HepG2 (cell line): ENCODE measurements around the gene RTBDN. TPM values are rescaled to one million over a fixed set of nuclear protein-coding genes. Genes with fewer than 3 reads are reported as not detected.

ENCODE experiments used
- NFATC3 ChIP-seq: sonication (generic); formaldehyde crosslinking; IDR thresholded peaks from 2 replicates; pipeline ENCODE4 v1.5.1; 2020; ENCODE audit warnings: mild to moderate bottlenecking, missing genetic modification reagents
- NR2F1 ChIP-seq, 2 experiments: fragments of 450-650 bp in 1 of 2; formaldehyde crosslinking in 1 of 2; IDR thresholded peaks; 2 replicates each; pipeline versions ENCODE4 v1.5.0 to v1.6.1; 2016 to 2020; ENCODE audit warnings: mild to moderate bottlenecking in 1 of 2, missing compliant biosample characterization in 1 of 2, missing genetic modification reagents in 1 of 2, moderate library complexity in 1 of 2
- RAD21 ChIP-seq: fragments of 450-650 bp; formaldehyde crosslinking; IDR thresholded peaks from 2 replicates; pipeline ENCODE4 v1.5.0; 2020; ENCODE audit warnings: mild to moderate bottlenecking
- RFXANK ChIP-seq: IDR thresholded peaks from 2 replicates; pipeline ENCODE4 v1.6.1; 2016
- TARDBP ChIP-seq: sonication (generic); formaldehyde crosslinking; IDR thresholded peaks from 2 replicates; pipeline ENCODE4 v1.8.0; 2022; ENCODE audit warnings: mild to moderate bottlenecking, missing genetic modification reagents
- ZNF496 ChIP-seq: sonication (generic); formaldehyde crosslinking; IDR thresholded peaks from 2 replicates; pipeline ENCODE4 v1.8.1; 2023; ENCODE audit warnings: mild to moderate bottlenecking, moderate library complexity, missing genetic modification reagents; ENCODE audit not compliant: insufficient replicate concordance
- ZNF883 ChIP-seq: sonication (generic); formaldehyde crosslinking; IDR thresholded peaks from 2 replicates; pipeline ENCODE4 v1.5.1; 2020; ENCODE audit warnings: mild to moderate bottlenecking, missing genetic modification reagents; ENCODE audit errors: not compliant biosample characterization
- ZSCAN22 ChIP-seq: sonication (generic); formaldehyde crosslinking; IDR thresholded peaks from 2 replicates; pipeline ENCODE4 v1.4.0; 2020; ENCODE audit warnings: mild to moderate bottlenecking, missing genetic modification reagents
- polyA plus RNA-seq, 8 experiments: library from polyadenylated mRNA; depleted of rRNA in 3 of 8; stranded (reverse) in 7 of 8; unstranded in 1 of 8; fragments of >200 nt; fragmentation: Illumina TruSeq in 4 of 8; extraction: Trizol in 4 of 8; gene quantifications; 2 replicates each; pipeline versions ENCODE4 v1.2.1 to v1.2.3, GENCODE V29; 2011 to 2016; ENCODE audit warnings: low read depth in 4 of 8, missing spikeins in 1 of 8, mixed read lengths in 1 of 8; ENCODE audit not compliant: insufficient read depth in 1 of 8
- total RNA-seq, 5 experiments: library from RNA; depleted of rRNA; stranded (reverse); fragments of >200 nt; fragmentation: Illumina TruSeq; extraction: Trizol; gene quantifications; 2 replicates each; pipeline ENCODE4 v1.2.3, GENCODE V29; 2016; ENCODE audit warnings: low read depth in 1 of 5
- TF ChIP-seq, protein P1 (sequence below), 2 experiments: fragments of 450-650 bp in 1 of 2; sonication (generic) in 1 of 2; formaldehyde crosslinking in 1 of 2; IDR thresholded peaks; 2 replicates each; pipeline versions ENCODE4 v1.6.1 to v1.8.0; 2016 to 2022; ENCODE audit warnings: antibody characterized with exemption in 1 of 2, mild to moderate bottlenecking in 1 of 2, missing genetic modification reagents in 1 of 2
- TF ChIP-seq, protein P2 (sequence below): IDR thresholded peaks from 2 replicates; pipeline ENCODE4 v1.6.1; 2016; ENCODE audit warnings: missing compliant biosample characterization, missing genetic modification reagents, borderline replicate concordance
- TF ChIP-seq, protein P3 (sequence below): sonication (generic); formaldehyde crosslinking; conservative IDR thresholded peaks from 2 replicates; pipeline ENCODE4 v1.4.0; 2020; ENCODE audit warnings: mild to moderate bottlenecking, missing genetic modification reagents, moderate library complexity
- TF ChIP-seq, protein P4 (sequence below): sonication (generic); formaldehyde crosslinking; IDR thresholded peaks from 2 replicates; pipeline ENCODE4 v1.9.0; 2021; ENCODE audit warnings: missing genetic modification reagents, borderline replicate concordance

The RTBDN gene
- total and polyA plus RNA-seq, 2 of the 13 experiments (the other 11 are each of a cell fraction or from before 2014, with no cell fraction given), result 0.27 to 0.48 TPM

DNA sequence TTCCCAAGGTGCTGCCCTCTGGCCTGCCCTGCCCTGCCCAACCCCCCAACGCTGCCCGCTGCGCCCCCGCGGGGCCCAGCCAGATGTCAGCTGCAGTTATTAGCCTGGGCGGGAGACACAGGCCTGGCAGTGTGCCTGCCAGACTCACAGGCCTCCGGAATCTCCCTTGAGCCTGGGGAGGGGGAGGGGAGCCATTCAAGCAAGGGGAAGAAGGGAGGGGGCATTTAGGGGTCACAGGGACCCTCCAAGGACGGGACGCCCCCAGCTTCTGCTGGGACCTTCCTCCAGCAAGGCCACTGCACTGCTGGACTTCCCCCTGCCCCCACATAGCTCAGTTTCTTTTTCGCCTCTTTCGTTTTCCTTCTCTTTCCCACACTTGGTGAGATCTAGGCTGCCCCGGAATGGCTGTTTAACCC, 45.7 kb downstream of the RTBDN start (continued):
- TF ChIP-seq, protein P1, sequence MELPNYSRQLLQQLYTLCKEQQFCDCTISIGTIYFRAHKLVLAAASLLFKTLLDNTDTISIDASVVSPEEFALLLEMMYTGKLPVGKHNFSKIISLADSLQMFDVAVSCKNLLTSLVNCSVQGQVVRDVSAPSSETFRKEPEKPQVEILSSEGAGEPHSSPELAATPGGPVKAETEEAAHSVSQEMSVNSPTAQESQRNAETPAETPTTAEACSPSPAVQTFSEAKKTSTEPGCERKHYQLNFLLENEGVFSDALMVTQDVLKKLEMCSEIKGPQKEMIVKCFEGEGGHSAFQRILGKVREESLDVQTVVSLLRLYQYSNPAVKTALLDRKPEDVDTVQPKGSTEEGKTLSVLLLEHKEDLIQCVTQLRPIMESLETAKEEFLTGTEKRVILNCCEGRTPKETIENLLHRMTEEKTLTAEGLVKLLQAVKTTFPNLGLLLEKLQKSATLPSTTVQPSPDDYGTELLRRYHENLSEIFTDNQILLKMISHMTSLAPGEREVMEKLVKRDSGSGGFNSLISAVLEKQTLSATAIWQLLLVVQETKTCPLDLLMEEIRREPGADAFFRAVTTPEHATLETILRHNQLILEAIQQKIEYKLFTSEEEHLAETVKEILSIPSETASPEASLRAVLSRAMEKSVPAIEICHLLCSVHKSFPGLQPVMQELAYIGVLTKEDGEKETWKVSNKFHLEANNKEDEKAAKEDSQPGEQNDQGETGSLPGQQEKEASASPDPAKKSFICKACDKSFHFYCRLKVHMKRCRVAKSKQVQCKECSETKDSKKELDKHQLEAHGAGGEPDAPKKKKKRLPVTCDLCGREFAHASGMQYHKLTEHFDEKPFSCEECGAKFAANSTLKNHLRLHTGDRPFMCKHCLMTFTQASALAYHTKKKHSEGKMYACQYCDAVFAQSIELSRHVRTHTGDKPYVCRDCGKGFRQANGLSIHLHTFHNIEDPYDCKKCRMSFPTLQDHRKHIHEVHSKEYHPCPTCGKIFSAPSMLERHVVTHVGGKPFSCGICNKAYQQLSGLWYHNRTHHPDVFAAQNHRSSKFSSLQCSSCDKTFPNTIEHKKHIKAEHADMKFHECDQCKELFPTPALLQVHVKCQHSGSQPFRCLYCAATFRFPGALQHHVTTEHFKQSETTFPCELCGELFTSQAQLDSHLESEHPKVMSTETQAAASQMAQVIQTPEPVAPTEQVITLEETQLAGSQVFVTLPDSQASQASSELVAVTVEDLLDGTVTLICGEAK (IDR thresholded peaks at IDR 0.05), result no peak
- TF ChIP-seq, protein P1 (CRISPR knock-in tag; IDR thresholded peaks at IDR 0.05), result no peak
- TF ChIP-seq TARDBP (CRISPR knock-in tag) (no peak), ZNF883 (CRISPR knock-in tag) (peak; percentile 57), RFXANK (CRISPR knock-in tag) (no peak), ZNF496 (no peak), NR2F1 (CRISPR knock-in tag; IDR thresholded peaks at IDR 0.05) (no peak), NFATC3 (CRISPR knock-in tag) (no peak), RAD21 (CRISPR knock-in tag) (no peak), ZSCAN22 (CRISPR knock-in tag) (no peak)
- TF ChIP-seq, protein P2, sequence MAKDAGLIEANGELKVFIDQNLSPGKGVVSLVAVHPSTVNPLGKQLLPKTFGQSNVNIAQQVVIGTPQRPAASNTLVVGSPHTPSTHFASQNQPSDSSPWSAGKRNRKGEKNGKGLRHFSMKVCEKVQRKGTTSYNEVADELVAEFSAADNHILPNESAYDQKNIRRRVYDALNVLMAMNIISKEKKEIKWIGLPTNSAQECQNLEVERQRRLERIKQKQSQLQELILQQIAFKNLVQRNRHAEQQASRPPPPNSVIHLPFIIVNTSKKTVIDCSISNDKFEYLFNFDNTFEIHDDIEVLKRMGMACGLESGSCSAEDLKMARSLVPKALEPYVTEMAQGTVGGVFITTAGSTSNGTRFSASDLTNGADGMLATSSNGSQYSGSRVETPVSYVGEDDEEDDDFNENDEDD (CRISPR knock-in tag), result peak; percentile 34; the same call in 1 of the 2 replicates
- TF ChIP-seq, protein P3, sequence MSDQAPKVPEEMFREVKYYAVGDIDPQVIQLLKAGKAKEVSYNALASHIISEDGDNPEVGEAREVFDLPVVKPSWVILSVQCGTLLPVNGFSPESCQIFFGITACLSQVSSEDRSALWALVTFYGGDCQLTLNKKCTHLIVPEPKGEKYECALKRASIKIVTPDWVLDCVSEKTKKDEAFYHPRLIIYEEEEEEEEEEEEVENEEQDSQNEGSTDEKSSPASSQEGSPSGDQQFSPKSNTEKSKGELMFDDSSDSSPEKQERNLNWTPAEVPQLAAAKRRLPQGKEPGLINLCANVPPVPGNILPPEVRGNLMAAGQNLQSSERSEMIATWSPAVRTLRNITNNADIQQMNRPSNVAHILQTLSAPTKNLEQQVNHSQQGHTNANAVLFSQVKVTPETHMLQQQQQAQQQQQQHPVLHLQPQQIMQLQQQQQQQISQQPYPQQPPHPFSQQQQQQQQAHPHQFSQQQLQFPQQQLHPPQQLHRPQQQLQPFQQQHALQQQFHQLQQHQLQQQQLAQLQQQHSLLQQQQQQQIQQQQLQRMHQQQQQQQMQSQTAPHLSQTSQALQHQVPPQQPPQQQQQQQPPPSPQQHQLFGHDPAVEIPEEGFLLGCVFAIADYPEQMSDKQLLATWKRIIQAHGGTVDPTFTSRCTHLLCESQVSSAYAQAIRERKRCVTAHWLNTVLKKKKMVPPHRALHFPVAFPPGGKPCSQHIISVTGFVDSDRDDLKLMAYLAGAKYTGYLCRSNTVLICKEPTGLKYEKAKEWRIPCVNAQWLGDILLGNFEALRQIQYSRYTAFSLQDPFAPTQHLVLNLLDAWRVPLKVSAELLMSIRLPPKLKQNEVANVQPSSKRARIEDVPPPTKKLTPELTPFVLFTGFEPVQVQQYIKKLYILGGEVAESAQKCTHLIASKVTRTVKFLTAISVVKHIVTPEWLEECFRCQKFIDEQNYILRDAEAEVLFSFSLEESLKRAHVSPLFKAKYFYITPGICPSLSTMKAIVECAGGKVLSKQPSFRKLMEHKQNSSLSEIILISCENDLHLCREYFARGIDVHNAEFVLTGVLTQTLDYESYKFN (CRISPR knock-in tag), result peak; percentile 46
- TF ChIP-seq, protein P4, sequence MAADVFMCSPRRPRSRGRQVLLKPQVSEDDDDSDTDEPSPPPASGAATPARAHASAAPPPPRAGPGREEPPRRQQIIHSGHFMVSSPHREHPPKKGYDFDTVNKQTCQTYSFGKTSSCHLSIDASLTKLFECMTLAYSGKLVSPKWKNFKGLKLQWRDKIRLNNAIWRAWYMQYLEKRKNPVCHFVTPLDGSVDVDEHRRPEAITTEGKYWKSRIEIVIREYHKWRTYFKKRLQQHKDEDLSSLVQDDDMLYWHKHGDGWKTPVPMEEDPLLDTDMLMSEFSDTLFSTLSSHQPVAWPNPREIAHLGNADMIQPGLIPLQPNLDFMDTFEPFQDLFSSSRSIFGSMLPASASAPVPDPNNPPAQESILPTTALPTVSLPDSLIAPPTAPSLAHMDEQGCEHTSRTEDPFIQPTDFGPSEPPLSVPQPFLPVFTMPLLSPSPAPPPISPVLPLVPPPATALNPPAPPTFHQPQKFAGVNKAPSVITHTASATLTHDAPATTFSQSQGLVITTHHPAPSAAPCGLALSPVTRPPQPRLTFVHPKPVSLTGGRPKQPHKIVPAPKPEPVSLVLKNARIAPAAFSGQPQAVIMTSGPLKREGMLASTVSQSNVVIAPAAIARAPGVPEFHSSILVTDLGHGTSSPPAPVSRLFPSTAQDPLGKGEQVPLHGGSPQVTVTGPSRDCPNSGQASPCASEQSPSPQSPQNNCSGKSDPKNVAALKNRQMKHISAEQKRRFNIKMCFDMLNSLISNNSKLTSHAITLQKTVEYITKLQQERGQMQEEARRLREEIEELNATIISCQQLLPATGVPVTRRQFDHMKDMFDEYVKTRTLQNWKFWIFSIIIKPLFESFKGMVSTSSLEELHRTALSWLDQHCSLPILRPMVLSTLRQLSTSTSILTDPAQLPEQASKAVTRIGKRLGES (CRISPR knock-in tag), result no peak
